SH-SY5Y (cell line): Measurements from ENCODE around the gene MIER2.

ENCODE experiments used
- GATA2 ChIP-seq: IDR thresholded peaks from 2 replicates; pipeline ENCODE4 v1.6.1; 2011; ENCODE audit warnings: mild to moderate bottlenecking, low read depth, low read length
- GATA3 ChIP-seq: IDR thresholded peaks from 2 replicates; pipeline ENCODE4 v1.6.1; 2011; ENCODE audit warnings: low read depth, mild to moderate bottlenecking, low read length, moderate library complexity

GRCh38 chr19:294946-295686, 49.5 kb downstream of the MIER2 start:
- no peak for TF ChIP-seq GATA3
- TF ChIP-seq GATA2: no peak
